GM12892 (cell line): ENCODE measurements around the gene CNPY1.

Experiments
- DNase-seq: peaks from one replicate; pipeline ENCODE4 v3.0.0; 2011; ENCODE audit not compliant: insufficient read length
- FAIRE-seq: peaks from 2 replicates; lab custom pipeline; 2011; peaks lifted over from hg19 to GRCh38; lab: Jason Lieb, UNC
- POLR2A ChIP-seq: IDR thresholded peaks from 2 replicates; pipeline ENCODE4 v1.6.1; 2011; ENCODE audit warnings: low read depth, low read length, control low read depth
- POLR2AphosphoS5 ChIP-seq: IDR thresholded peaks from 2 replicates; pipeline ENCODE4 v1.6.1; 2011; ENCODE audit warnings: low read depth, low read length, control low read depth
- TAF1 ChIP-seq: IDR thresholded peaks from 2 replicates; pipeline ENCODE4 v1.6.1; 2011; ENCODE audit warnings: low read depth, mild to moderate bottlenecking, control low read depth, low read length, borderline replicate concordance

The CNPY1 gene

DNA sequence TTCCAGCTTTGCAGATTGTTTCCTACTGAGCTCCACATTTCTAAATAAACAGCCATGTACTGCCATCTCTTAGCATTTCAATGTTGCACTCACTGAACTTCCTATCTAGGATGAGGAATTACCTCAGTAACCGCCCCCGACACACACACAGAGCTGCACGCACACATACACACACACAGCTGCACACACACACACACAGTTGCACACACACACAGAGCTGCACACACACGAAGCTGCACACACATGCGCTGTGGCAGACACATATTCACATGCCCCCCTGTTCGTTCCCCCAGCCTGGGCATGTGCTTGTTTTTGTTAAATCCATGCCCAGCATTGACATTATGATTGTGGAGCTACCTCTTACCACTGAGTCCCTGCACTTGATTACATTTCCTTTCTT, 39.6 kb upstream of the CNPY1 start:
- DNase-seq (no peak), FAIRE-seq (no peak)
- no peak for TF ChIP-seq TAF1
- TF ChIP-seq POLR2A = no peak
- TF ChIP-seq POLR2AphosphoS5 = no peak

GRCh38 chr7:155585532-155585895, 39.2 kb upstream of the CNPY1 start:
- FAIRE-seq (no peak), DNase-seq (no peak)
- no peak for TF ChIP-seq TAF1
- no peak for TF ChIP-seq POLR2AphosphoS5
- no peak for TF ChIP-seq POLR2A

DNA sequence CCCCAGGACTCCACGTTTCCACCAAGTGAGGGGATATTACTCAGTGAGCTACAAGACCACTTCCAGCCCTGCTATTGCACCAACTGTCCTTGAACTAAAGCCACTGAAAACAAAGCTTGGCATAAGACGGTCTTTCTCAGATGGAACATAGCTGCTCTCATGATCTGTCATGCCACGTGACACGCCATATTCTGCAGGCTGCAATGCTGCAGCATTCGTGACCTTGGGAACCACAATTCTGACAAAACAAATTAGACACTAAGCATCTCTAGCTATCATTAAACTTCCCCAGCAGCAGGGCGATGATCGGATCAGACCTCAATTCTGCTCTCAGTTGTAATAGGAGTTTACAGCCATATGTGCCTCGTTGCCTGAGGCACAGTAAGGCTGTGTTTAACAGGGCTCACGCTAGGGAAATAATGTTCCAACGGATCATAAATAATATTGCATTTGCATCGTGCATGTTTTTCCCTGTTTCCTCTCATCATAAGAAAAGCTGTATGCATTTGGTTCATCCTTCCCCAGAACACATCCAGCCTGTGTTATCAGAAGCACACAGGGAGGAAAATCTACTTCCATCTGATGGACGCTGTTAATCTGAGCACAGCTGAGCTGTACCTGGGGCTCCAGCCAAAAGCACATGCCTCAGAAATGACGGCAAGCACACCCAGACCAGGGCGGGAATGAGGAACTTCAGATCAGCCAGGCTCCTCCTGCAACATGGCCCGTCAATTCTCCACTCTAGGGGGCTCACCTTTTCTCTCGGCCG, 38.6 kb upstream of the CNPY1 start:
- DNase-seq = no peak
- TF ChIP-seq POLR2AphosphoS5 (no peak), TAF1 (no peak), POLR2A (no peak)
- FAIRE-seq = no peak

GRCh38 chr7:155584261-155584660, 37.9 kb upstream of the CNPY1 start:
- no peak for FAIRE-seq
- DNase-seq = no peak
- no peak for TF ChIP-seq POLR2AphosphoS5
- no peak for TF ChIP-seq POLR2A
- TF ChIP-seq TAF1 = no peak

DNA sequence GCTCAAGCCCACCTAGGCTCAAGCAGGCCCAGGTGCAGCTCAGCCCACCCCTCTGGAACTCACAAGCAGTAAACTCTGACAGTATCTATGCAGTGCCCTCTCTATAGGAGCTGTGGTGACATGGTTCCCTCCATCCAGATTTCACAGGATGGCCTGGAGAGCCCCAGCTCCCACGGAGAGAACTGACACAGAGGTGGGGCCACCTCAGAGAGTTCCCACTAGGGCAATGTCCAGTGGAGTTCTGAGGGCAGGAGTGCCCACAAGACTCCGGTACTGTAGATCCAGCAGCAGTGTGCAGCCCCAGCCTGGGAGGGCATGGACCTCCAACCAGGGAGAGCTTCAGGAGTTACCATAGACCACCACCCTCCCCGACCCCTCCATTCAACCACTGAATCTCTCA, 37.3 kb upstream of the CNPY1 start:
- FAIRE-seq (no peak), DNase-seq (no peak)
- no peak for TF ChIP-seq TAF1
- no peak for TF ChIP-seq POLR2AphosphoS5
- TF ChIP-seq POLR2A = no peak

GRCh38 chr7:155581954-155582353, 35.6 kb upstream of the CNPY1 start:
- no peak for DNase-seq
- TF ChIP-seq POLR2A (no peak), POLR2AphosphoS5 (no peak), TAF1 (no peak)
- FAIRE-seq = no peak

DNA sequence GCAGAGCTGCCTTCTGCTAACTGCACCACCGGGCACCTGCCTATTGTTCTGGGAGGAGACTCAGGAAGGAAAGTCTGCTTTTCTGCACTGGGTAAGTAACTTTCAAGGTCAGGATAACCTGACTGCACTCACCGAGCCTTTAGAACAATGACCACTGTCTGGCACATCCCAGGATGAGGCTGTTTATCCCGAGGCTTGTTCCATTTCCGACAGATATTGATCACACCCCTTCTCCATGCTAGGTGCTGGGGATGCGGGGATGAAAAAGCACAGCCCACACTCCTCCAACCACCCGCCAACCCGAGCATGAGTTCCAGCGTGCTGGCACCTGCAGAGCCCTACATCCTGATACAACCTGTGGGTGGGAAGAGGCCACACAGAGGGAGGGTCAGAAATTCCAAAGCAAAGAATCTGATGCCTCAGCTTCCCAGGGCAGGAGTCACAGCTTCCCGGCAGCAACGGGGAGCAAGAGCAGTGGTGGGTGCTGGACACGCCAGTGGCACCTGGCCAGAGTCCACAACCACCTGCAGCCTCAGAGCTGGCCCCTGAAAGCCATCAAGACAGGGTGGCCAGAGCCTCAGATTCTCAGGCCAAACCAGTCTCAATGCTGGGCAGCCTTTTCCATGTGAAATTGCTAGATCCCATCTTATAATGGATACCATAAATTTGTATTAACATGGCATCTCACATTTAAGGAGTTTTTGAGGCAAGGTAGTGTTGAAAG, 34.9 kb upstream of the CNPY1 start:
- TF ChIP-seq POLR2A (no peak), TAF1 (no peak), POLR2AphosphoS5 (no peak)
- FAIRE-seq (no peak), DNase-seq (no peak)

- TF ChIP-seq POLR2A (no peak), POLR2AphosphoS5 (no peak), TAF1 (no peak)
- FAIRE-seq = no peak
- DNase-seq = no peak
Measured at GRCh38 chr7:155580367-155580766, 34.0 kb upstream of the CNPY1 start.

DNA sequence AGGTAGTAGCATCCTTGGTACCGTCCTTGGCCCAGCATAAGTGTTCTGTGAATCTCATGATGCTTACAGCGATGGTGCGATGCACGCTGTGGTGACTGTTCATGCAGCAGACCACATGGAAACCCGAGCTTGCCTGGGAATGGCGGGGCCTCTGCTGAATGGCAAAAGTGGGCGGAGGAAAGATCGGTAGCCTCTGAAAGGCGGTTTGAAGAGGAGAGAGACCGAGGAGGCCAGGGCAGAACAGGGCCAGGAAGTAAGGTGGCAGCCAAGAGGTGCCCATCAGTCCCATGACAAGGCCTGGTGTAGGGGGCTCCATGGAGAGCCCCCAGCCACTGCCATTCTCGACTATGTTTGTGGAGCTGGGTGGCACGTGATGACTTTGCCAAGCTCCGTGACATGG, 33.2 kb upstream of the CNPY1 start:
- DNase-seq (no peak), FAIRE-seq (no peak)
- no peak for TF ChIP-seq POLR2A
- TF ChIP-seq POLR2AphosphoS5 = no peak
- no peak for TF ChIP-seq TAF1

- no peak for FAIRE-seq
- TF ChIP-seq POLR2A (no peak), POLR2AphosphoS5 (no peak), TAF1 (no peak)
Measured at GRCh38 chr7:155578016-155578415, 31.7 kb upstream of the CNPY1 start.

DNA sequence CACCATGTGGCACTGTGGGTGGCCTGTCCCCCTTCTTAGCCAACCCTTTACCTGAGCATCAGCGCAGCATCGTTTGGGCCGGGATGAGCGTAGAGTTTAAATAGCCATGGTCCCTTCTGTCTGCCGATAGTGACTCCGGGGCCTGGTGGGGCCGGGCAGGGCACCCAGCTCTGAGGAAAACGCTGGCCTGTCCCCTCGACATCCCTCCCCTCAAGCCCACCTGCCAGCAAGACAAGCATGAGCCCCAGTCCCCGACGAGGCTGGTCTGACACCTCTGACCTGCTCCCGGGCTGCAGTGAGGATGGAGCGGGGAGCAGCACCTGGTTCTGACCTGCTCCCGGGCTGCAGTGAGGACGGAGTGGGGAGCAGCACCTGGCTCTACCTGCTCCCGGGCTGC, 31.1 kb upstream of the CNPY1 start:
- DNase-seq (no peak), FAIRE-seq (no peak)
- TF ChIP-seq POLR2AphosphoS5 (no peak), TAF1 (no peak), POLR2A (no peak)

More at GRCh38 chr7:155578016-155578415, 31.7 kb upstream of the CNPY1 start:
- DNase-seq = no peak

- DNase-seq (no peak), FAIRE-seq (no peak)
- TF ChIP-seq POLR2A (no peak), POLR2AphosphoS5 (no peak), TAF1 (no peak)
Measured at GRCh38 chr7:155576900-155577508, 30.6 kb upstream of the CNPY1 start.
